Endothelial cell of umbilical vein (primary cell): ENCODE results near the gene AAGAB. TPM values are rescaled to one million over a fixed set of nuclear protein-coding genes. Genes with fewer than 3 reads are reported as not detected.

Experiments used
- BruUV-seq: library from RNA; stranded (reverse); fragments of 400-500 nt; replicated peaks from 2 replicates; lab custom pipeline; 2021; lab: Mats Ljungman, UMichigan
- CTCF ChIA-PET: fragments of 300-600, 350-600 bp; sonication (Branson Sonifier 250); formaldehyde crosslinking; loops from one replicate; lab custom pipeline; 2021; ENCODE audit warnings: antibody characterized with exemption, inconsistent platforms; lab: Charles Lee
- POLR2A ChIA-PET: fragments of 300-600, 350-600 bp; sonication (Branson Sonifier 250); formaldehyde crosslinking; loops from one replicate; lab custom pipeline; 2021; ENCODE audit warnings: antibody characterized with exemption, inconsistent platforms; lab: Charles Lee
- DNase-seq: peaks from one replicate; pipeline ENCODE4 v3.0.0-alpha.2; 2011; ENCODE audit warnings: low read depth, low spot score
- FAIRE-seq: peaks from 2 replicates; lab custom pipeline; 2011; peaks lifted over from hg19 to GRCh38; lab: Jason Lieb, UNC
- H2AFZ ChIP-seq: 2 replicates; pipeline ENCODE4 v1.6.0; 2012; ENCODE audit warnings: low read depth, low read length, control low read depth, inconsistent platforms
- H3K27ac ChIP-seq: 2 replicates; pipeline ENCODE4 v1.5.1; 2011; ENCODE audit warnings: low read depth, mild to moderate bottlenecking, control low read depth, low read length, moderate library complexity; ENCODE audit not compliant: insufficient read depth
- H3K27me3 ChIP-seq, 2 experiments: 2 replicates each; pipeline versions ENCODE4 v1.6.0 to v1.6.1; 2011; ENCODE audit warnings: low read length in 2 of 2, mixed read lengths in 1 of 2; ENCODE audit not compliant: control insufficient read depth in 2 of 2, insufficient read depth in 2 of 2
- H3K36me3 ChIP-seq, 2 experiments: 2 replicates in 1 of 2; 3 replicates in 1 of 2; pipeline ENCODE4 v1.5.1; 2011; ENCODE audit warnings: low read length in 2 of 2, mild to moderate bottlenecking in 1 of 2, moderate library complexity in 1 of 2; ENCODE audit not compliant: control insufficient read depth in 2 of 2, insufficient read depth in 2 of 2; ENCODE audit errors: extremely low read depth in 1 of 2
- H3K4me1 ChIP-seq: 3 replicates; pipeline ENCODE4 v1.5.1; 2011; ENCODE audit warnings: mild to moderate bottlenecking, low read length; ENCODE audit not compliant: control insufficient read depth, insufficient read depth; ENCODE audit errors: extremely low read depth
- H3K4me2 ChIP-seq: 2 replicates; pipeline ENCODE4 v1.6.1; 2011; ENCODE audit warnings: low read length, control low read depth, mixed read lengths; ENCODE audit not compliant: insufficient read depth
- H3K4me3 ChIP-seq, 3 experiments: fragments of 200-600 bp in 1 of 3; sonication (generic), shearing (Covaris generic) in 1 of 3; replicated peaks in 1 of 3; 2 replicates each; pipeline ENCODE4 v1.5.1; 2011 to 2016; ENCODE audit warnings: control low read depth in 3 of 3, low read length in 3 of 3, mild to moderate bottlenecking in 2 of 3, inconsistent platforms in 1 of 3, low read depth in 1 of 3, moderate library complexity in 1 of 3; ENCODE audit not compliant: insufficient read depth in 1 of 3
- H3K79me2 ChIP-seq: 2 replicates; pipeline ENCODE4 v1.6.0; 2012; ENCODE audit warnings: low read length, inconsistent platforms; ENCODE audit not compliant: control insufficient read depth, insufficient read depth
- H3K9ac ChIP-seq: replicated peaks from 2 replicates; pipeline ENCODE3; 2011; ENCODE audit warnings: low read length, control low read depth; ENCODE audit not compliant: insufficient read depth; ENCODE audit errors: extremely low read depth
- H3K9me1 ChIP-seq: replicated peaks from 3 replicates; pipeline ENCODE4 v1.6.0; 2011; ENCODE audit warnings: mild to moderate bottlenecking, low read length; ENCODE audit not compliant: control insufficient read depth, insufficient read depth; ENCODE audit errors: extremely low read depth
- H3K9me3 ChIP-seq: replicated peaks from 2 replicates; pipeline ENCODE4 v1.5.1; 2012; ENCODE audit warnings: low read length, inconsistent platforms; ENCODE audit not compliant: control insufficient read depth, insufficient read depth
- H4K20me1 ChIP-seq: replicated peaks from 2 replicates; pipeline ENCODE3; 2011; ENCODE audit warnings: mild to moderate bottlenecking, low read length; ENCODE audit not compliant: control insufficient read depth, insufficient read depth; ENCODE audit errors: extremely low read depth
- EZH2 ChIP-seq: IDR thresholded peaks from 2 replicates; pipeline ENCODE4 v1.6.1; 2012; ENCODE audit warnings: borderline replicate concordance, low read depth, mild to moderate bottlenecking, moderate library complexity, low read length, inconsistent platforms; ENCODE audit not compliant: severe bottlenecking
- FOS ChIP-seq: IDR thresholded peaks from 2 replicates; pipeline ENCODE4 v1.6.1; 2011; ENCODE audit warnings: mild to moderate bottlenecking, low read length, moderate library complexity, borderline replicate concordance; ENCODE audit not compliant: insufficient read depth
- GATA2 ChIP-seq: IDR thresholded peaks from 2 replicates; pipeline ENCODE4 v1.7.0; 2011; ENCODE audit warnings: low read depth, mild to moderate bottlenecking, moderate library complexity, mixed read lengths, low read length; ENCODE audit not compliant: insufficient read length, insufficient read depth
- JUN ChIP-seq: IDR thresholded peaks from 2 replicates; pipeline ENCODE4 v1.6.1; 2011; ENCODE audit warnings: borderline replicate concordance, low read depth; ENCODE audit not compliant: insufficient read length, insufficient read depth
- MYC ChIP-seq: IDR thresholded peaks from one replicate; pipeline ENCODE4 v1.6.1; 2011; ENCODE audit warnings: mild to moderate bottlenecking, low read depth, low read length
- POLR2A ChIP-seq: IDR thresholded peaks from 2 replicates; pipeline ENCODE4 v1.6.1; 2012; ENCODE audit warnings: low read depth, mild to moderate bottlenecking, control low read depth, low read length
- POLR2AphosphoS5 ChIP-seq: IDR thresholded peaks from 2 replicates; pipeline ENCODE4 v1.6.1; 2012; ENCODE audit warnings: low read depth, mild to moderate bottlenecking, control low read depth, low read length, moderate library complexity; ENCODE audit not compliant: insufficient read depth
- dilution Hi-C: fragments of 300-500 bp; cut with MboI; formaldehyde crosslinking; loops from one replicate; pipeline ENCODE4 v1.15.0; 2019; ENCODE audit warnings: low sequenced_read_pairs; ENCODE audit not compliant: extremely low pct_ligation_motif_present
- intact Hi-C: fragments of 100-400 bp; cut with micrococcal nuclease; formaldehyde crosslinking; loops from one replicate; pipeline ENCODE4 v1.10.0; 2022
- polyA plus RNA-seq, 4 experiments: library from polyadenylated mRNA; depleted of rRNA in 3 of 4; stranded (reverse) in 3 of 4; unstranded in 1 of 4; fragments of >200 nt; gene quantifications; 2 replicates each; pipeline versions ENCODE4 v1.2.1 to v1.2.3, GENCODE V29; 2011 to 2012; ENCODE audit warnings: missing spikeins in 1 of 4
- total RNA-seq: library from RNA; stranded (reverse); gene quantifications from 2 replicates; pipeline ENCODE4 v1.2.3, GENCODE V29; 2021
- TF ChIP-seq, protein P1 (sequence below): IDR thresholded peaks from 2 replicates; pipeline ENCODE4 v1.6.1; 2011; ENCODE audit not compliant: insufficient read depth, insufficient read length
- TF ChIP-seq, protein P2 (sequence below), 2 donors: IDR thresholded peaks; 1 replicate in 1 of 2; 2 replicates in 1 of 2; pipeline ENCODE4 v1.5.1; 2011; ENCODE audit warnings: low read length in 2 of 2, mild to moderate bottlenecking in 2 of 2, moderate library complexity in 2 of 2, control low read depth in 1 of 2, inconsistent platforms in 1 of 2, low read depth in 1 of 2; ENCODE audit not compliant: insufficient read depth in 1 of 2; ENCODE audit errors: extremely low read depth in 1 of 2

AAGAB gene
- total and polyA plus RNA-seq, 2 donors (not counting 3 experiments of a cell fraction or from before 2014, with no cell fraction given) = 21.2 to 42.6 TPM

DNA sequence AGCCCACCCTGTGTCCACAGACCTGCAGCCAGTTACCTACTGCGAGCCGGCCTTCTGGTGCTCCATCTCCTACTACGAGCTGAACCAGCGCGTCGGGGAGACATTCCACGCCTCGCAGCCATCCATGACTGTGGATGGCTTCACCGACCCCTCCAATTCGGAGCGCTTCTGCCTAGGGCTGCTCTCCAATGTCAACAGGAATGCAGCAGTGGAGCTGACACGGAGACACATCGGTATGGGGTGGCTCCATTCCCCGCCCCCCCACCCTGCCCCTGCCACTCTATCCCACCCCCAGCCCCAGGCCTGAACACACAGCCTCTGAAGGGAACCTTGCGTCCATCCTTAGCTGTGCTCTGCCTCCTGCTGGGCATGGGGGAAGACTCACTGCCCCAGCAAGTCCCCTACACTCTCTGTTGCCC is 73.2 kb downstream of the AAGAB start:
- H2AFZ ChIP-seq = no peak overlapping the region
- BruUV-seq = no TSS peak
- CTCF ChIA-PET = interaction anchor here (0.7 to 1.9 kb wide), 4 partner anchors 75 to 234 kb away, joined by 3 to 4 read pairs (median 3); no protein-coding TSS in a partner anchor
- no peak overlapping the region for H3K9ac ChIP-seq
- no peaks in the 10 kb centered on the region for H3K27me3 ChIP-seq
- DNase-seq = no peak
- H3K79me2 ChIP-seq = peaks cover 30% of the 10 kb centered on the region
- peaks cover 16 to 21% of the 10 kb centered on the region in 2 experiments for H3K36me3 ChIP-seq
- POLR2A ChIA-PET = no interaction called here
- intact Hi-C loops = no loop called here
- no peaks in the 10 kb centered on the region for H3K9me1 ChIP-seq
- dilution Hi-C loops = no loop called here
- no peak overlapping the region for H3K27ac ChIP-seq
- H4K20me1 ChIP-seq = no peaks in the 10 kb centered on the region
- H3K4me3 ChIP-seq = no peak overlapping the region
- no peak for FAIRE-seq
- H3K9me3 ChIP-seq = no peaks in the 10 kb centered on the region
- H3K4me2 ChIP-seq = no peak overlapping the region
- TF ChIP-seq POLR2A = no peak
- TF ChIP-seq, protein P1, sequence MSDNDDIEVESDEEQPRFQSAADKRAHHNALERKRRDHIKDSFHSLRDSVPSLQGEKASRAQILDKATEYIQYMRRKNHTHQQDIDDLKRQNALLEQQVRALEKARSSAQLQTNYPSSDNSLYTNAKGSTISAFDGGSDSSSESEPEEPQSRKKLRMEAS = no peak
- no peak for TF ChIP-seq GATA2
- TF ChIP-seq POLR2AphosphoS5 = no peak
- TF ChIP-seq, protein P2, sequence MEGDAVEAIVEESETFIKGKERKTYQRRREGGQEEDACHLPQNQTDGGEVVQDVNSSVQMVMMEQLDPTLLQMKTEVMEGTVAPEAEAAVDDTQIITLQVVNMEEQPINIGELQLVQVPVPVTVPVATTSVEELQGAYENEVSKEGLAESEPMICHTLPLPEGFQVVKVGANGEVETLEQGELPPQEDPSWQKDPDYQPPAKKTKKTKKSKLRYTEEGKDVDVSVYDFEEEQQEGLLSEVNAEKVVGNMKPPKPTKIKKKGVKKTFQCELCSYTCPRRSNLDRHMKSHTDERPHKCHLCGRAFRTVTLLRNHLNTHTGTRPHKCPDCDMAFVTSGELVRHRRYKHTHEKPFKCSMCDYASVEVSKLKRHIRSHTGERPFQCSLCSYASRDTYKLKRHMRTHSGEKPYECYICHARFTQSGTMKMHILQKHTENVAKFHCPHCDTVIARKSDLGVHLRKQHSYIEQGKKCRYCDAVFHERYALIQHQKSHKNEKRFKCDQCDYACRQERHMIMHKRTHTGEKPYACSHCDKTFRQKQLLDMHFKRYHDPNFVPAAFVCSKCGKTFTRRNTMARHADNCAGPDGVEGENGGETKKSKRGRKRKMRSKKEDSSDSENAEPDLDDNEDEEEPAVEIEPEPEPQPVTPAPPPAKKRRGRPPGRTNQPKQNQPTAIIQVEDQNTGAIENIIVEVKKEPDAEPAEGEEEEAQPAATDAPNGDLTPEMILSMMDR (IDR thresholded peaks at IDR 0.05; ENCODE audit: extremely low read depth in 1 of 2, insufficient read depth in 1 of 2, low read depth in 1 of 2, low read length in 2 of 2) = no peak
- no peak for TF ChIP-seq JUN
- TF ChIP-seq FOS = no peak
- no peak for TF ChIP-seq EZH2
- TF ChIP-seq MYC = no peak
- peaks cover 25% of the 10 kb centered on the region for H3K4me1 ChIP-seq
